Measurements from ENCODE around the gene TMEM74B. TPM values are rescaled to one million over a fixed set of nuclear protein-coding genes. Genes with fewer than 3 reads are reported as not detected.

The TMEM74B gene
- total RNA-seq, 1 donor from 2014 or later, result 1.9 TPM

- Mint-ChIP-seq H3K27ac (no peak overlapping the region), H3K27me3 (no peaks in the 10 kb centered on the region), H3K9me3 (peaks cover 5% of the 10 kb centered on the region), H3K4me3 (no peak overlapping the region), H3K36me3 (ENCODE audit: low read depth) (peaks cover 82% of the 10 kb centered on the region), H3K4me1 (peaks cover 15% of the 10 kb centered on the region)
- intact Hi-C loops (cut with micrococcal nuclease), result no loop called here
- DNase-seq, result peak; percentile 45
Measured at GRCh38 chr20:1131354-1131753, 53.4 kb downstream of the TMEM74B start.

GRCh38 chr20:1130847-1131246 is 53.9 kb downstream of the TMEM74B start:
- no peaks in the 10 kb centered on the region for H3K27me3 Mint-ChIP-seq
- H3K36me3 Mint-ChIP-seq (ENCODE audit: low read depth), result peaks cover 82% of the 10 kb centered on the region
- DNase-seq, result peak; percentile 41
- H3K4me3 Mint-ChIP-seq, result no peak overlapping the region
- intact Hi-C loops (cut with micrococcal nuclease), result no loop called here
- H3K27ac Mint-ChIP-seq, result no peak overlapping the region
- H3K9me3 Mint-ChIP-seq, result peaks cover 5% of the 10 kb centered on the region
- peaks cover 19% of the 10 kb centered on the region for H3K4me1 Mint-ChIP-seq

Other genes starting within 250 kb of the TMEM74B start
- not detected in 2 replicates for gene RSPO4, start 182.7 kb downstream of the TMEM74B start, total RNA-seq
- 168 and 172 TPM in 2 replicates for gene PSMF1, start 66.4 kb downstream of the TMEM74B start, total RNA-seq
- 0.12 TPM in 1 of 2 replicates, not detected in the other for gene C20orf202, start 18.5 kb upstream of the TMEM74B start, total RNA-seq
- gene RAD21L1, start 41.1 kb upstream of the TMEM74B start, total RNA-seq, result not detected in 2 replicates
- gene SNPH, start 81.3 kb upstream of the TMEM74B start, total RNA-seq, result 1.7 and 1.8 TPM in 2 replicates
- 2.0 and 3.0 TPM in 2 replicates for gene SDCBP2, start 144.2 kb upstream of the TMEM74B start, total RNA-seq
- 291 and 292 TPM in 2 replicates for gene FKBP1A, start 208.1 kb upstream of the TMEM74B start, total RNA-seq

All from activated CD4-positive, alpha-beta T cell treated with anti-CD3 and anti-CD28 coated beads, Interleukin-2, amount 10 ng/mL, durations not matched to agents 24 days and 14 days (primary cell).